Breast epithelium (tissue), 3 donors: ENCODE data around the gene AKAP9.

ENCODE experiments used
- POLR2A ChIP-seq: fragments of 450-650 bp; IDR thresholded peaks from one replicate; pipeline ENCODE4 v1.6.1; 2016; ENCODE audit warnings: antibody characterized with exemption, mild to moderate bottlenecking, moderate library complexity
- TF ChIP-seq, protein P1 (sequence below), 3 donors: fragments of 450-650 bp; IDR thresholded peaks; one replicate each; pipeline ENCODE4 v1.5.1; 2016 to 2017; ENCODE audit warnings: antibody characterized with exemption in 3 of 3, mild to moderate bottlenecking in 3 of 3, moderate library complexity in 3 of 3

DNA sequence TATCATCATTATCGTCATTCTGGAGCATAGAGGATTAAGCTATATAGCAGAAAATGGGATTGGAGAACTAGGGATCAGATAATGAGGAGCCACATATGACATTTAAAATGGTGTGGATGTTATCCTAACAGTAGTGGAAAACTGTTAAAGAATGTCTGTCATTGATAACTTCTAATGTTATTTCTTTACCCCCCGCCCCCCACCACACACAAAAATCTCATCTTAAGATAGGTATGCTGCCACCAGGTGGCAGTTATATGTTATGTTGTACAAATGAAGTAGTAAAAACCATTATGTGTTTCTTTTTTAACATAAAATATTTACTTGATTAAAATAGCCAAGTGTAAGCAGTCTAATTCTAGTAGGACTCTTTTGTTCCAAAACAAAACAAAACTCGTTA, 13.0 kb downstream of the AKAP9 start:
- TF ChIP-seq, protein P1, sequence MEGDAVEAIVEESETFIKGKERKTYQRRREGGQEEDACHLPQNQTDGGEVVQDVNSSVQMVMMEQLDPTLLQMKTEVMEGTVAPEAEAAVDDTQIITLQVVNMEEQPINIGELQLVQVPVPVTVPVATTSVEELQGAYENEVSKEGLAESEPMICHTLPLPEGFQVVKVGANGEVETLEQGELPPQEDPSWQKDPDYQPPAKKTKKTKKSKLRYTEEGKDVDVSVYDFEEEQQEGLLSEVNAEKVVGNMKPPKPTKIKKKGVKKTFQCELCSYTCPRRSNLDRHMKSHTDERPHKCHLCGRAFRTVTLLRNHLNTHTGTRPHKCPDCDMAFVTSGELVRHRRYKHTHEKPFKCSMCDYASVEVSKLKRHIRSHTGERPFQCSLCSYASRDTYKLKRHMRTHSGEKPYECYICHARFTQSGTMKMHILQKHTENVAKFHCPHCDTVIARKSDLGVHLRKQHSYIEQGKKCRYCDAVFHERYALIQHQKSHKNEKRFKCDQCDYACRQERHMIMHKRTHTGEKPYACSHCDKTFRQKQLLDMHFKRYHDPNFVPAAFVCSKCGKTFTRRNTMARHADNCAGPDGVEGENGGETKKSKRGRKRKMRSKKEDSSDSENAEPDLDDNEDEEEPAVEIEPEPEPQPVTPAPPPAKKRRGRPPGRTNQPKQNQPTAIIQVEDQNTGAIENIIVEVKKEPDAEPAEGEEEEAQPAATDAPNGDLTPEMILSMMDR (IDR thresholded peaks at IDR 0.05), result no peak
- TF ChIP-seq POLR2A, result no peak
